HG02870 (cell line): ENCODE data around the gene CIB1.
"Not testable (repeated sequence)": the region's sequence is repeated elsewhere in the genome, so short reads cannot be mapped to it uniquely, and the experiment has no call there.

Experiments used
- ATAC-seq: cut with Tn5 transposase; IDR thresholded peaks from one replicate; pipeline ENCODE4 v1.9.1; 2021; ENCODE audit warnings: mild to moderate bottlenecking, moderate library complexity; ENCODE audit not compliant: unreplicated experiment

Gene CIB1

DNA sequence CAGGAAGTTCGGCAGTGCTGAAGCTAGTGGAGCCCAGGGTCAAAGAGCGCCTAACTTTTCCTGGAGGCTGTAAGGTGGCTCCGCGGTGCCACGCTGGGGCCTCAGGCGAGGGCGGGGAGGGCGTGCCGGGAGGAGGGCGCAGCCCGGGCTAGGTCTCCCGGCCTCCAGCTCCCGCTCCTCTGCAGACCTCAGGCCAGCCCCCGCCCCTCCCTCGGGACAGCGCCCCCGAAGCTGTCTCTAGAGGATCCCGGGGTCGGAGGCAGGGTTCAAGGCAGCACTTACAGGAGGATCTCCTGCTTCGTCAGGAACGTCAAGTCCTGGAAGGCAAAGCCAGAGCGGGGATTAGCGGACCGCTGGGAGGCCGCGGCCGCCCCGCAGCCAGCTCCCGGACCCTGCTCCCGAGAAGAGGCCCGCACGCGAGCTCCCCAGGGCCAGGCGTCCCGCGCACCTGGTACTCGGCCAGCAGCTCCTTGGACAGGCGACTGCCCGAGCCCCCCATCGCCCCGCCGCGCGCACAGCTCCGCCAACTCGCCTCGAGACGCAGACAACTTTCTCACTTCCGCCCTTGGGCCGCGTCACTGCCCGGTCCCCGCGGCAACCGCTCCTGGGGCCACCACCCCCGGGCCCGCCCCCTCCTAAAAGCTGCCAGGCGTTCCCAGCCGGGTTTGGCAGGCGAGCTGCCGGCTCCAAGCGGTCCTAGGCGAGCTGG is at the start of gene CIB1:
CIB1 (minus strand) TSS at position 555 of the 709 bp plus-strand sequence; CDS start at position 499, 56 bp downstream.
- peak; percentile 89 for ATAC-seq

DNA sequence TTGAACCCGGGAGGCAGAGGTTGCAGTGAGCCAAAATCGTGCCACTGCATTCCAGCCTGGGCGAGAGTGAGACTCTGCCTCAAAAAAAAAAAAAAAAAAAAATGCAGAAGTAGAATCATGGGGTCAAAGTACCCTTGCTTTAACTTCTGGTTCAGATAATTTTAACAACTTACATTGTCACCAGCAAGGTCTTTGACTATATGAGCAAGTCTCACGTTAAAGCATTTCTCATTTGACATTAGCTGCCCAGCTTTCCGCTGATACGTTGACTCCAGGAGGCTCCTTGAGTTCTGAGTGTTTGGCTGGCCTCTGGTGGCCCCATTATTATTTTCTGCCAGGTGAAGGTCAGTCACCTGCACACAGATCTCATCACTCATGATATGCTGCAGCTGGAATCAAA is 47.9 kb upstream of the CIB1 start:
- ATAC-seq, result not testable (repeated sequence)

DNA sequence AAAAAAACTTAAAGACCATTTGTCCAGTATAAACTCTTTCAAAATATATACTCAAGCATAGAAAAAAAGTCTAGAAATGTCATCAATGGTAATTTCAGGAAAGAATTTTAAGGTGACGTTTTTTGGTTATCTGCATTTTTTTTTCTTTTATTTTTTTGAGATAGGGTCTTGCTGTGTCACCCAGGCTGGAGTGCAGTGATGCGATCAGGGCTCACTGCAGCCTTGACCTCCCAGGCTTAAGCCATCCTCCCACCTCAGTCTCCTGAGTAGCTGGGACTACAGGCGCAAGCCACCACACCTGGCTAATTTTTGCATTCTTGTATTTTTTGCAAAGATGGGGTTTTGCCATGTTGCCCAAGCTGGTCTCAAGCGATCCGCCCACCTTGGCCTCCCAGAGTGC is 47.0 kb upstream of the CIB1 start:
- ATAC-seq, result not testable (repeated sequence)

GRCh38 chr15:90278467-90278866 is 44.7 kb upstream of the CIB1 start:
- ATAC-seq, result not testable (repeated sequence)

DNA sequence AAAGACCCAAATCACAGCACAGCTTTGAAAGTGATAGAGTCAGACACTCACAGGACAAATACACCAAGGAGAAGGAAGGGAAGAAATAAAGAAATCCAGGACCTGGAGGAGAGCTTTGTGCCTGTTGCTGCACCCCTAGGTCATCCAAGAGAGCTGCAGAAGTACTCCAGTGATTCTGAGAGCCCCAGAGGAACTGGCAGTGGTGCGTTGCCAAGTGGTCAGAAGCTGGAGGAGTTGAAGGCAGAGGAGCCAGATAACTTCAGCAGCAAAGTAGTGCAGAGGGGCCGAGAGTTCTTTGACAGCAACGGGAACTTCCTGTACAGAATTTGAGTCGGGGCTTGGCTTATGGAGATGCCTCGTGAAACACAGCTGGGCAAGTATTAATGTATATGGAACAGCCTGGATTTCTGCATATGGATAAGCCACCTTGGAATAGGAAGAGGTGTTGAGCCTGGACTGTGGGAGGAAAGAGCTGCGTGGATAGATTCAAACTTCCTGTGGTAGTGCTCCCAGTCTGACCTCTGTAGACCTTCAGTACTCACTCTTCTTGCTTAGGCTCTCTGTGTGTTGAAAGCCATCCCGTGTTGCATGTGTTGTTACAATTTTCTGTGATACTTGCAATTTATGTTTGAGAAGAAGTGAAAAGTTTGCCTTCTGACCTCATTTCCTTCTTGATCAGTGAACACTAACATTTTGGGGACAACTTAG is 37.9 kb upstream of the CIB1 start:
- no peak for ATAC-seq

GRCh38 chr15:90270502-90271150 is 36.9 kb upstream of the CIB1 start:
- no peak for ATAC-seq

DNA sequence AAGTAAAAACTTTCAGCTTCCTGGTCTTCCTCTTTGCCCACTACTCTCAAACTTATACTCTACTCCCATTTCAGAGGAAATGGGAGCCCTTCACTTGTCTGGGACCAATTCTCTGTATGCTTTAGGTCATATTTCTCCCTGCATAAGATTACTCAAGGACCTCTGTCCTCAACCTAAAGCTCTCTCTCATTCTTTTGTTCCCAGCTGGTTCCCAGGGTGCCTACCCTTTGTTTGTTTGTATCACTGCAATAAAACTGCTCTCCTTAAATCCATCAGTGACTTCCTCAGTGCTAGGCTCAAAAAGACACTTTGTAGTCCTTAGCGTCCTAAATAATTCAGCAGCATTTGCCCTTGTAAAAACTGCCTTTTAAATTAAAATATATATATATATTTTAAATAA is 34.7 kb upstream of the CIB1 start:
- ATAC-seq, result no peak

GRCh38 chr15:90266485-90266884 is 32.7 kb upstream of the CIB1 start:
- ATAC-seq, result no peak

DNA sequence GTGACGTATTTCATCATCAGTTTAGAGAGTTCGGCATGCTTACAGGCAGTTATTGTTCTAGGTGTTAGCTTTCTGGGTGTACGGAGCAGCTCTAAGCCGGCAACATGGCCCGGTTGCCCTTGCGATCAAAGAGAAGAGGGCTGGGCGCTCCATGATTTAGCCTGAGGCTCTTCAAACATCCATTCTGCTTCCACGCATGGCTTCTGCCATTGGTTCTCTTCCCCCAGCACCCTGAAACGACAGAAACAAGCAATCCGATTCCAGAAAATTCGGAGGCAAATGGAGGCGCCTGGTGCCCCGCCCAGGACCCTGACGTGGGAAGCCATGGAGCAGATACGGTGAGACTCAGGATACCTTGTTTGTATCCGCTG is 32.3 kb upstream of the CIB1 start:
- peak; percentile 15 for ATAC-seq

- ATAC-seq, result peak; percentile 92
Observed at GRCh38 chr15:90265271-90266060, 31.7 kb upstream of the CIB1 start, which contains the start of gene NGRN. TSS of gene NGRN (plus strand) at chr15:90265672. CDS start at chr15:90265713, 41 bp downstream.

DNA sequence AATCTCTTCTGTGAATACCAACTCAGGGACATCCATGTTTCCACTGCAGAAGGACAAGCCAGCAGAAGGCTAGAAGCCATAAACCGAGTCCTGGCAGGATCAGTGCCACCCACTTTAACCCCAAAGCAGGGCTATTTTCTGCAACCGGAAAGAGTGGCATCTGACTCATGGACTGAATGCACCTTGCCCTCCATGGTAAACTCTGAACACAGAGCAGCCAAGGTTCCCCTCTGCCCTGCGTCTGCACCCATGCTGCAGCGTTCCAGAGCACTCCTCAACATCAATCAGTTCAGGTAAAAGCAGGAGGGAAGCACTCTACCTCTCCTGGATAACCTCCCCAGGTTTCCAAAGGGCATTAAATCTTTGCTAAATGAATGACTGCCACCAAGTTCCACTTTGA is 30.9 kb upstream of the CIB1 start:
- ATAC-seq, result no peak

DNA sequence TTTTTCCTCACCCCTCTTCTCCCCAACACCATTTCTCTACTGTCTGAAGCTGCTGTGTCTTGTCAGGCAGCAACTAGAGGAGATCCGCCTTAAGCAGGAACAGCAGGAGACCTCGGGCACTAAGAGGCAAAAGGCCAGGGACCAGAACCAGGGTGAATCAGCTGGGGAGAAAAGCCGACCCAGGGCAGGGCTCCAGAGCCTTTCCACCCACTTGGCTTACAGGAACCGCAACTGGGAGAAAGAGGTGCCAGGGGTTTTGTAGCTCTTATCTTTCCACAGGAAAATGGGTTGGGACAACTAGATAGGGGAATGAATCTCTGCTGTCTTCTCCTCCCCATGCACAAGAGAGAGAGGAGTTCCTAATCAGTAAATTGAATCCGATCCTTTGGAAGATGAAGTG is 28.7 kb upstream of the CIB1 start:
- no peak for ATAC-seq

DNA sequence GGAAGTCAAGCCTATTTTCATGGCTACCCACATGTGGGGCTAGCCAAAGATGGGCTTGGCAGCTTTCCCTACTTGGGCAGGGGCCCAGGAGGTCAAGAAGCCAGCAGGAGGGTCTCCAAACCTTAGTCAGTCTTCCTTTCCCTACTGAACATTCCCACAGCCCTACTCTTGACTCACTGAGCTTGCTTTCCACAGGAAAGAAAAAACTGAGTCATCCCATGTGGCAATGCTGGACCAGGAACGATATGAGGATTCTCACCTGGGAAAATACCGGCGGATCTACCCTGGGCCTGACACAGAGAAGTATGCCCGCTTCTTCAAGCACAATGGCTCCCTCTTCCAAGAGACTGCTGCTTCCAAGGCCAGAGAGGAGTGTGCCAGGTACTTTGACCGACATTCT is 28.1 kb upstream of the CIB1 start:
- no peak for ATAC-seq

DNA sequence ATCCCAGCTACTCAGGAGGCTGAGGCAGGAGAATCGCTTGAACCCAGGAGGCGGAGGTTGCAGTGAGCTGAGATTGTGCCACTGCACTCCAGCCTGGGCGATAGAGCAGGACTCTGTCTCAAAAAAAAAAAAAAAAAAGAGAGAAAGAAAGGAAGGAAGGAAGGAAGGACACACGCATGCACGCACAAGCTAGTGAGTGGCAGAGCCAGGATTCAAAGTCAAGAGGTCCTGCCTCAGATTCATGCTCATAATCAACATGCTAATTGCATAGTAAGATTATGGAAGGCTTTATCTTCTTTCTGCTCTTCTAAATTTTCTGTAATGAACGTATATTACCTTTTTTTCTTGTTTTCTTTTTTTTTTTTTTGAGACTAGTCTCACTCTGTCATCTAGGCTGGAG is 27.0 kb upstream of the CIB1 start:
- ATAC-seq, result not testable (repeated sequence)

DNA sequence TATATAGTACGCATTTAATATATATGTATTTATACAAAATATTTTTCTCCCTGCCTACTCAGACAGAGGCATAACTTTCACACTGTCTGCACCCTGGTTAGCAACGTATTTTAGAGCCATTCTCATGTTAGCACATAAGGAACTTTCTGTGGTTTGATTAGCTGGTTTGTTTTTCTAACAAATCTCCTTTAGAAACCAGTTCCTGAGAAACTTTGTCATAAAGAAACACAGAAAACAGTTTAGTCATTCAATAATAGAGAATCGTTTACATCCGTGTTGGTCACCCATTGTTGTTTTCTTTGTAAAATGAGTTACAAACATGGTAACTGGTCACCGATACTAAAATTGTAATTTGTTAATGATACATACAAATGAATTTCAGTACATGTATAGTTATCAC is 25.8 kb upstream of the CIB1 start:
- peak; percentile 84 for ATAC-seq

GRCh38 chr15:90257776-90258175 is 24.0 kb upstream of the CIB1 start:
- no peak for ATAC-seq

DNA sequence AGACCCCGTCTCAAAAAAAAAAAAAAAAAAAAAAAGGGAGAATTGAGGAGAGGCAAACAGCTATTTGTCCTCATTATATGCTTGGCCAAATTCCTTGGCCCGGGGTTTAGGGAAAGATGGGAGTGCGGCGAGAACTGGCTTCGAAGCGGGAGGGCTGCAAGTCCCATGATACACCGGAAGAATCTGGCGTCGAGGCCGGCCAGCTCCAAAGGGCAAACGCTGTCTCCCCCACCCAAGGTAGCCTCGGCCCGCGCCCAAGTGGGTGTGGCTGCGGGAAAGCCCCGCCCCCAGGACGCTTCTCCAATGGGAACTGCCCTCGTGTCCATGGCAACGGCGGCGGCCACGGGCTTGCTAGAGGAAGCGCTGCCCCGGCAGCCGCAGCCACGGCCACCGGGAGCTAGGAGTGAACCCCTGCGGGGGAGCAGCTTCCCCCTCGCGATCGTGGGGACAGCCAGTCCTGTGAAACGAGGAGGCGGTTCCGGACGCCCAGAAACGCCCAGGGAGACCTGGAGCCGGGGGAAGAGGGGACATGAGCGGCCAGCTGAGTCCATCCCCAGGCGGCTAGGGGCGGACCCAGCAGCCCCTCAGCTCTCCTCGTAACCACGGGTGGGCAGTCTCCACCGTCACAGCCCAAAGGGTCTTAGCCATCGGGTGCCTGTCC is 15.6 kb upstream of the CIB1 start, which contains the start of gene TTLL13:
TTLL13 (plus strand) TSS at position 354 of the 661 bp plus-strand sequence. CDS start 1,075 bp downstream, outside the sequence.
- ATAC-seq, result peak; percentile 77

DNA sequence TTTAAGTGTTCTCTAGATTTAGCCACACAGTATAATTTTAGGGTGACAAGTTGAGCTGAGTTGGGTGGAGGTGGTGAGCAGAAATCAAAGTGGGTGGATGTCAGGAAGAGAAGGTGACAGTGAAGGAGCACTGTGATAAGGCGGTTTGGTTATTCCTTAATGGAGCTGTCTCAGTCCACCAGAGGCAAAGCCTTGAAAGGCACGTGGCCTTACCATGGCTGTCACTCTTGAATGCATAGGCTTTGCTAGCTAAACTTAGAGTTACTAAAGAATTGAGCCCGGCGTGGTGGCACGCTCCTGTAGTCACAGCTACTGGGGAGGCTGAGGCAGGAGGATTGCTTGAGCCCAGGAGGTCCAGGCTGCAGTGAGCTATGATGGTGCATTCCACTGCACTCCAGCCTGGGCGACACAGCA is 15.1 kb upstream of the CIB1 start:
- ATAC-seq, result no peak

DNA sequence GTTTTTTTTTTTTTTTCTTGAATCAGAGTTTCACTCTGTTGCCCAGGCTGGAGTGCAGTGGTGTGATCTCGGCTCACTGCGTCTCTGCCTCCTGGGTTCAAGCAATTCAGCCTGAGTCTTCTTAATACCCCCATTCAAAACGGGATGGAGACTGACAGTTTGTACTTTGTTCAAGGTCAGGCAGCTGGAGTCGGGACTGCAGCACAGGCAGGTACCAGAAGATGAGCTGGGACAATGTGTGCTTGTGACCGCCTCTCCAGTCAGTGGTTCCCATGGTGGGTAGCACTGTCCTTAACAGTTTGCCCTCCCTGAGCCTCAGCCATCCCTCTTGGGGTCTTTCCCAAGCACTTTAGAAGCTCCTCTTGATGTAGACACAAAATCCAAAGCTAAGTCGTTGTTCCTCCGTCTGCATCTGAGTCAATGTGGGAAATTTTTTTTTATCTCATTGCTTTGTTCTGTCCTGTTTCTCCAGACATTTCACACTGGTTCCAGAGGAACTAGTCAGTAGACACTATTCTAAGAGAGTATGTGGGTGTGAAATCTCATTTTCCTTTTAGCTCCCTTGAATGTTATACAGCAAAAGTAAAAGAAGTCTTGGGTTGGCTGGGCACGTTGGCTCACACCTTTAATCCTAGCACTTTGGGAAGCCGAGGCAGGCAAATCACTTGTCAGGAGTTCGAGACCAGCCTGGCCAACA is 10.3 kb upstream of the CIB1 start:
- no peak for ATAC-seq
